ENCODE results near the gene HSDL2.

- TF ChIP-seq CTCF (conservative IDR thresholded peaks at IDR 0.05) (no peak), ZFX (IDR thresholded peaks at IDR 0.05) (no peak)
These were observed 120.9 kb downstream of the HSDL2 start for GRCh38 chr9:112500842-112501241.

All from C4-2B (cell line).